Gastroesophageal sphincter (tissue), 3 donors: ENCODE data around the gene YWHAQ.

Experiments used
- EP300 ChIP-seq: sonication (generic); formaldehyde crosslinking; IDR thresholded peaks from one replicate; pipeline ENCODE4 v1.6.1; 2017; ENCODE audit warnings: antibody characterized with exemption, mild to moderate bottlenecking
- POLR2A ChIP-seq, 2 donors: fragments of 450-650 bp; IDR thresholded peaks; one replicate each; pipeline ENCODE4 v1.6.1; 2017; ENCODE audit warnings: antibody characterized with exemption in 2 of 2, mild to moderate bottlenecking in 2 of 2, moderate library complexity in 1 of 2
- POLR2AphosphoS5 ChIP-seq: sonication (generic); formaldehyde crosslinking; IDR thresholded peaks from one replicate; pipeline ENCODE4 v1.6.1; 2017; ENCODE audit warnings: antibody characterized with exemption
- TF ChIP-seq, protein P1 (sequence below), 4 experiments: fragments of 200-600 bp in 2 of 4; fragments of 450-650 bp in 2 of 4; sonication (generic) in 1 of 4; IDR thresholded peaks; one replicate each; pipeline ENCODE4 v1.5.1; 2017 to 2019; ENCODE audit warnings: antibody characterized with exemption in 4 of 4, mild to moderate bottlenecking in 2 of 4, moderate library complexity in 2 of 4

DNA sequence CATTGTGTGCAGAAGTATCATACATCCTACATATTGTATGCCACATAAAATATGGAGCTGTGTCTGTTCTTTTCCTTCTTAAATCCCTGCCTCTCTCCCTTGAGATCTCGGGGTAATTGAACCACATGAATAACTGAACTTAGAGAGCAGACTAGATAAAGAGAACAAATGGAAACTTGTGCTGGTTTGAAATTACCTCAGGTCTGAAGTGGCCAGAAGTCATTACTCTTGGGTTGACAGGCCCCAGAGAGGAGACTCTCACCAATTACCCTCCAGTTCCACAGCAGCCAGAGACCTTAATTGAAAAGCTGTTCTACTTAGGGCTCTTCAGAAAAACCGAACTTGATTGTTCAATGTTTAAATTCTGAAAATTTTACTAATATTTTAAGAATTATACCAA, 70.2 kb downstream of the YWHAQ start:
- TF ChIP-seq, protein P1, sequence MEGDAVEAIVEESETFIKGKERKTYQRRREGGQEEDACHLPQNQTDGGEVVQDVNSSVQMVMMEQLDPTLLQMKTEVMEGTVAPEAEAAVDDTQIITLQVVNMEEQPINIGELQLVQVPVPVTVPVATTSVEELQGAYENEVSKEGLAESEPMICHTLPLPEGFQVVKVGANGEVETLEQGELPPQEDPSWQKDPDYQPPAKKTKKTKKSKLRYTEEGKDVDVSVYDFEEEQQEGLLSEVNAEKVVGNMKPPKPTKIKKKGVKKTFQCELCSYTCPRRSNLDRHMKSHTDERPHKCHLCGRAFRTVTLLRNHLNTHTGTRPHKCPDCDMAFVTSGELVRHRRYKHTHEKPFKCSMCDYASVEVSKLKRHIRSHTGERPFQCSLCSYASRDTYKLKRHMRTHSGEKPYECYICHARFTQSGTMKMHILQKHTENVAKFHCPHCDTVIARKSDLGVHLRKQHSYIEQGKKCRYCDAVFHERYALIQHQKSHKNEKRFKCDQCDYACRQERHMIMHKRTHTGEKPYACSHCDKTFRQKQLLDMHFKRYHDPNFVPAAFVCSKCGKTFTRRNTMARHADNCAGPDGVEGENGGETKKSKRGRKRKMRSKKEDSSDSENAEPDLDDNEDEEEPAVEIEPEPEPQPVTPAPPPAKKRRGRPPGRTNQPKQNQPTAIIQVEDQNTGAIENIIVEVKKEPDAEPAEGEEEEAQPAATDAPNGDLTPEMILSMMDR (IDR thresholded peaks at IDR 0.05): no peak
- TF ChIP-seq POLR2A (IDR thresholded peaks at IDR 0.05): no peak
- no peak for TF ChIP-seq POLR2AphosphoS5
- TF ChIP-seq EP300: no peak
